Skin epidermis (tissue), 12 donors: ENCODE data around the gene C11orf68.

Experiments
- H3K27ac ChIP-seq, 21 experiments: fragments of 200-600 bp; sonication (generic) in 11 of 21; one replicate each; pipeline ENCODE4 v1.5.0; 2020; ENCODE audit warnings: mild to moderate bottlenecking in 3 of 21, inconsistent platforms in 2 of 21, moderate library complexity in 2 of 21
- H3K4me3 ChIP-seq, 7 experiments: fragments of 200-600 bp; sonication (generic) in 2 of 7; one replicate each; pipeline ENCODE4 v1.5.0; 2020; ENCODE audit warnings: inconsistent platforms in 2 of 7, mild to moderate bottlenecking in 2 of 7, moderate library complexity in 1 of 7

The C11orf68 gene

GRCh38 chr11:65896034-65896999 is 22.5 kb downstream of the C11orf68 start:
- peak overlapping the region in 2 of 21 experiments; percentile 6 to 14 for H3K27ac ChIP-seq
- no peak overlapping the region for H3K4me3 ChIP-seq

- Histone ChIP-seq H3K4me3 (no peak overlapping the region), H3K27ac (no peak overlapping the region)
These were observed 23.3 kb downstream of the C11orf68 start for GRCh38 chr11:65895482-65895981.

- H3K4me3 ChIP-seq = peak overlapping the region in 4 of 7 experiments; percentile 5 to 18 (median 10)
- H3K27ac ChIP-seq = peak overlapping the region; percentile 40 to 98 (median 83)
These were observed 24.7 kb downstream of the C11orf68 start for GRCh38 chr11:65894034-65894591.

GRCh38 chr11:65892661-65893317 is 26.1 kb downstream of the C11orf68 start:
- H3K27ac ChIP-seq = peak overlapping the region in 18 of 21 experiments; percentile 68 to 98 (median 88)
- H3K4me3 ChIP-seq = peak overlapping the region in 4 of 7 experiments; percentile 11 to 78 (median 58)

- H3K27ac ChIP-seq = peak overlapping the region in 19 of 21 experiments; percentile 80 to 98 (median 89)
- H3K4me3 ChIP-seq = peak overlapping the region; percentile 52 to 78 (median 62)
These were observed 26.7 kb downstream of the C11orf68 start for GRCh38 chr11:65892137-65892540.

- H3K4me3 ChIP-seq = peak overlapping the region; percentile 52 to 78 (median 62)
- H3K27ac ChIP-seq = peak overlapping the region; percentile 60 to 98 (median 88)
These were observed 27.4 kb downstream of the C11orf68 start for GRCh38 chr11:65891219-65892136.

- Histone ChIP-seq H3K27ac (peak within 1 kb of the TSS; percentile 60 to 98 (median 89)), H3K4me3 (peak within 1 kb of the TSS; percentile 52 to 78 (median 62))
These were observed 28.3 kb downstream of the C11orf68 start, which contains the start of gene CCDC85B for GRCh38 chr11:65890324-65891218. TSS of gene CCDC85B (plus strand) at chr11:65890673. CDS start at chr11:65890784, 111 bp downstream.

- peak within 1 kb of the TSS; percentile 47 to 98 (median 89) for H3K27ac ChIP-seq
- H3K4me3 ChIP-seq = peak within 1 kb of the TSS; percentile 47 to 78 (median 63)
These were observed 30.6 kb downstream of the C11orf68 start, which contains the start of gene FIBP for GRCh38 chr11:65888163-65888814. TSS of gene FIBP (minus strand) at chr11:65888471. CDS start at chr11:65888418, 53 bp downstream.

- Histone ChIP-seq H3K4me3 (peak overlapping the region; percentile 47 to 78 (median 63)), H3K27ac (peak overlapping the region; percentile 47 to 98 (median 89))
These were observed 31.1 kb downstream of the C11orf68 start for GRCh38 chr11:65887723-65888162.

- Histone ChIP-seq H3K4me3 (peak overlapping the region; percentile 47 to 78 (median 63)), H3K27ac (peak overlapping the region in 20 of 21 experiments; percentile 80 to 98 (median 89))
These were observed 31.8 kb downstream of the C11orf68 start for GRCh38 chr11:65886826-65887722.

- Histone ChIP-seq H3K4me3 (no peak overlapping the region), H3K27ac (no peak overlapping the region)
These were observed 32.9 kb downstream of the C11orf68 start for GRCh38 chr11:65885808-65886536.

GRCh38 chr11:65885231-65885630 is 33.6 kb downstream of the C11orf68 start:
- Histone ChIP-seq H3K27ac (no peak overlapping the region), H3K4me3 (no peak overlapping the region)

- Histone ChIP-seq H3K27ac (no peak overlapping the region), H3K4me3 (no peak overlapping the region)
These were observed 34.2 kb downstream of the C11orf68 start for GRCh38 chr11:65884716-65885092.

- H3K27ac ChIP-seq = no peak overlapping the region
- H3K4me3 ChIP-seq = no peak overlapping the region
These were observed 34.8 kb downstream of the C11orf68 start for GRCh38 chr11:65883786-65884715.
